SHP77 treated with DMSO at 0.1 percent for 48 hours (cell line): ENCODE results near the gene TAS2R8.
"Not testable (repeated sequence)": the region's sequence is repeated elsewhere in the genome, so short reads cannot be mapped to it uniquely, and the experiment has no call there.

Experiments
- DNase-seq: peaks from one replicate; lab custom pipeline; 2025; lab: John Stamatoyannopoulos, UW

TAS2R8 gene, protein sequence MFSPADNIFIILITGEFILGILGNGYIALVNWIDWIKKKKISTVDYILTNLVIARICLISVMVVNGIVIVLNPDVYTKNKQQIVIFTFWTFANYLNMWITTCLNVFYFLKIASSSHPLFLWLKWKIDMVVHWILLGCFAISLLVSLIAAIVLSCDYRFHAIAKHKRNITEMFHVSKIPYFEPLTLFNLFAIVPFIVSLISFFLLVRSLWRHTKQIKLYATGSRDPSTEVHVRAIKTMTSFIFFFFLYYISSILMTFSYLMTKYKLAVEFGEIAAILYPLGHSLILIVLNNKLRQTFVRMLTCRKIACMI

DNA sequence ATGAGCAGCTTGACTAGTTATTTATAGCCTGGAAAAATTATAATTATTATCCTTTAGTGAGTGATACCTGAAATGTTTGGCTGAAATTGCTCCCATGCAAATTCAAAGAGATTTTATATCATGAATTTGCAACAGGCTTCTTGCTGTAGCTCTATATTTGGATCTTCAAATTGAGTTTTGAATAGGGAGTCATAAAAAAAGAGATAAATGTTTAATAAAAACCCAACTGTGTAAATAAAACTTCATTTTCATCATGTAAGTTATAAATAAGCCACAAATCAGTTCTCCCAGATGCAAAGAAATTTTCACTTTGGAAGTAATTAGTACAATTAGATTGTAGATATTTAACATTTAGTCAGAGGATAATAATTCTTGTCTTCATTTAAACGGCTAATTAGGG, at the start of gene TAS2R8:
TSS of gene TAS2R8 (minus strand) at position 101 of the 400 bp plus-strand sequence. CDS start 306 bp downstream, outside the sequence.
- DNase-seq = no peak

- no peak for DNase-seq
Measured at GRCh38 chr12:10855807-10856206, 48.7 kb upstream of the TAS2R8 start.

GRCh38 chr12:10853776-10854175, 46.7 kb upstream of the TAS2R8 start:
- DNase-seq = no peak

- DNase-seq = no peak
Measured at GRCh38 chr12:10851243-10851858, 44.3 kb upstream of the TAS2R8 start.

DNA sequence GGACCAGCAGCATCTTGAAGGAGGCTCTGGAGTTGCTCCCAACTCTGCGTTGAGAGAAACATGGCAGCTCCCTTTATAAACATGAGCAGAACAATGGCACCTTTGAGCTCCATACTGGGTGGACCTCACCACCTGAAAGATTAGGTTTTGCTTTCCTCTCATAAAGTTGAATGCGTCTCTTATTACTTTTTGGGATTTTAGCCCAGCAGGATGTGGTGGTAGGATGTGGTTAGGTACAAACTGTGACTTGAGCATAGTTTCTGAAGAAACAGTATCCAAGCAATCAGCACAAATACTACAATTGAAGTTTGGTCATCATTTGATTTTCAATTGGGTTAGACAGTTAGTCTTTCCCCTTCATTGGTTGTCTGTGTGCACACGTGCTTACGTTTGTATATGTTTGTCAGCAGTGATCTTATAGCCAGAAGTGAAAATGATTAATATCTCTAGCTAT, 42.4 kb upstream of the TAS2R8 start, which contains the start of gene PRR4:
TSS of gene PRR4 (minus strand) at position 51 of the 454 bp plus-strand sequence. CDS start at position 13, 38 bp downstream.
- no peak for DNase-seq

GRCh38 chr12:10847744-10848143, 40.7 kb upstream of the TAS2R8 start:
- no peak for DNase-seq

- DNase-seq = no peak
Measured at GRCh38 chr12:10842862-10843261, 35.8 kb upstream of the TAS2R8 start.

DNA sequence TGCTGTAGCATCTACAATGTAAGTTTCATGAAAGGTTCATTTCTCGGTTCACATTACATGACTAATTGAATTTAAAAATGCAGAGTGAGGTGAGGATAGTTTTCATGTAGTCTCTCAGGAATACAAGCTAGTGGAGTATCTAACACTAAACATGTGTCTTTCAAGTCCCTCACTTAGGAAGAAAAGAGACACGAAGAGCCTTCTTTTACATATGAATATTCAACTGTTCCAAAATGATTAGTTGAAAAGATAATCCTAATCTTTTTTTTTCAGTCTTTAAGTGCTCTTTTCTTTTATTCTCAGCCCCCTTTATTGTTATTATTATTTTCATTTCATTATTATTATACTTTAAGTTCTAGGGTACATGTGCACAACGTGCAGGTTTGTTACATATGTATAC, 31.4 kb upstream of the TAS2R8 start:
- no peak for DNase-seq

- DNase-seq = no peak
Measured at GRCh38 chr12:10829994-10830393, 22.9 kb upstream of the TAS2R8 start.

DNA sequence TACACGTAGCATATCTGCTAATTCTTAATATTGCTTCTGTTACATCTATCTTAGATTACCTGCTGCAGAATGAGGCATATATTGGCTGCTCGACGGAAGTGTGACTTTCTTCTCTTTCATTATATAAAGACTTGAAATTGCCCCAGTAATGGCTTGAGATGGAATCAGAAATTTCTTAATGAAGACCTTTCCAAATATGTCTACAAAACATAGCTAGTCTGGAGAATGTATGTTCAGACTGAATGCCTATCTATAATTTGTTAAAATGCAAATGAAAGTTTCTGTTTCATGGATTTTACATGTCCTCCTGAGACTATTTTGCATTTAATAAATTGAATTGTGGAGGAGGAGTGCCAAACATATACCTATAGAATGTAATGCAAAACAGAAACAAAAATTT, 19.2 kb upstream of the TAS2R8 start, which contains the start of gene TAS2R10:
TSS of gene TAS2R10 (minus strand) at position 101 of the 400 bp plus-strand sequence. CDS start at position 12, 89 bp downstream.
- DNase-seq = no peak

DNA sequence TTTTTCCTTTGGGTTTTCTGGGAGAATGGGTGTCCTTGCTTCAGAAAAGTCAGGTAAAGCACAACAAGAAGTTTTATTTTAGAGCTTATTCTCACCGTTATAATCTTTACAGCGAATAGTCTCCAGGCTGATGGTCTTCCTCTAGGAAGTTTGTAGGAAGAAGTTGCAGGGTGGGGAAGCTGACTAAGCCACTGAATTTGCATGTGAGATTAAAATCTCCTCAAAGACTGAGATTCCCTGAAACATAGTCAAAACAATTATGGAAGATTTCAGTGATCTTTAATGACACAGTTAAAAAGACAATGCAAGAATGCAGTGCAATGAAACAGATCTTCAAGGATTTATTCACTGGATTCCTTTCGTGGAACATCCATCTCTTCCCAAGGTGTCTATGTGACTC, 17.9 kb upstream of the TAS2R8 start:
- no peak for DNase-seq

DNA sequence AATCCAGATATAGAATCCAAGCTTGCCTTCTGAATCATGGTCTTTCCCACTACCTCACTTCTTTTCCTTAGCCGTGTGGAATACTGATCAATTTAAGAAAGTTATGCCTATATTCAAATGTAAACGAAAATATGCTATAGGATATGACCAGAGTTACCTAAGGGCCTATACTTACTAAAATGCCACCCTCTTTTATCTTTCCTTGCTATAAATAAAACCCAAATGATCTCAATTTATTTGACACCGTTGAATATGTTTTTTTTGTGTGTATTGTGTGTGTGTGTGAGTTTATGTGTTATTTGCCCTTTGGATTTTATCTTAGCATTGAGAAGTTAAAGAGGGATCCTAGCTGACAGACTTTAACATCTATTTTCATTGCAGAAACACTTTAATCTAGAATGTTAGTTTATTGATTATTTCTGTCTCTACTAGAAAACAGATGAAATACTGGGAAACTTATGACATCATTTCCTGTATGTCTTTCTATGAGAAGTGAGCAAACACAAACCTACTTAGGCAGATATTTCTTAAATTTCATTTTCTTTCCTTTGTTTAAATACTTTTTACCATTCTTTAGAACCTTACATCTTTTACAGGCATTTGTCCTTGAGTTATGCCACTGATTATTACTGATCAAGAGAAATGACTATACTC, 4.9 kb upstream of the TAS2R8 start:
- DNase-seq = no peak

DNA sequence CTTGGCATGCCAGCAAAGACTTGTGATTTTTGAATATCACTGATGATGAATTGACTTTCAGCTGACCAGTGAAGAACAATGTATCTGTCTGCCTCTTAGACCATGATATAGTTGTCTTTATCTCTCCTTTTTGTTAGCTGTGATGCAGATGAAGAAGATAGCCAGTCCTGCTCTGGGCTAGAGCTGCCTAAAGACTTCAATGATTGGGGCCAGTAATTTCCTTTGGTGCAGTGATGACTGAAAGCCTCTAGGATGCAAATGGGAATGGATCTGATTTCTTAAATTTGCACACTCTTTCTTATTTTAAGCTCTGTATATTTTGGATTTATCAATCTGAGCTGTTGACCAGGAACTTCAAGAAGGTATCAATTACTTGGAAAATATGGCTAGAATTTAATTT, 3.0 kb upstream of the TAS2R8 start, which contains the start of gene TAS2R9:
TSS of gene TAS2R9 (minus strand) at position 101 of the 400 bp plus-strand sequence. CDS start at position 8, 93 bp downstream.
- no peak for DNase-seq

DNA sequence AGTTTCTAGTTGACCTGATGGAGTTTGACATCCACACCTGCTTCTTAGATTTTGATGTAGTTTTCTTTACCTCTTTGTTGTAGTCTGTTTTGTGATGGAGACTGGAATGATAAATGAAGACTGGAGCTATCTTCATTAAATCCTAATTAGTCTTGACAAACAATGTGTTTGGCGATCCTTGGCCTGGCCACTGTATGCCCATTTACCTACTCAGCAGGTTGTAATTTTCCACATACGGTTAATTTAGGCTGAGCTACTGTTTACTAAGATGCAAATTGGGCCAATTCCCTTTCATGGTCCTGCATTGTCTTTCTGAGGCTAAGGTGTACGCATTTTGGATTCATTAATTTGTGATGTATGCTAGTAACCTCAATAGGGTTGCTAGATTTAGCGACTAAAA, 4.5 kb downstream of the TAS2R8 start, which contains the start of gene TAS2R7:
TSS of gene TAS2R7 (minus strand) at position 41 of the 400 bp plus-strand sequence. CDS start 57 bp downstream, outside the sequence.
- no peak for DNase-seq

DNA sequence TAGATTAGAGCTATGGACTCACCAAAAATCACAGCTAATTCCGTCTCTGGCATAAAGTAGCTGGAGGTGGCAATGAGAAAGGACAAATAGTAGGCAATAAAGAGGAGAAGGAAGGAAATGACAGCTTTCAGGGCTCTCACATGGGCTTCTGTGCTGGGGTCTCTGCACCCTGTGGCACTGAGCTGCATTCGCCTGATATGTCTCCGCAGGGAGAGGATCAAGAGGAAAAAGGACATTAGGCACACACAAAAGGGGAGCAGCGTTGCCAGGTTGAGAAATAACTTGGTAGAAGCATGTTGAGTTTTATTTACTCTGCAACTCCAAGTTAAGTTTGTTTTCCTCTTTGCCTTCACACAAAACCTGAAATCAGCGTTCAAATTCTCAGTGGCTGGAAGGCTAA, 5.3 kb downstream of the TAS2R8 start:
- DNase-seq = no peak

GRCh38 chr12:10794222-10794621, 12.9 kb downstream of the TAS2R8 start:
- no peak for DNase-seq

DNA sequence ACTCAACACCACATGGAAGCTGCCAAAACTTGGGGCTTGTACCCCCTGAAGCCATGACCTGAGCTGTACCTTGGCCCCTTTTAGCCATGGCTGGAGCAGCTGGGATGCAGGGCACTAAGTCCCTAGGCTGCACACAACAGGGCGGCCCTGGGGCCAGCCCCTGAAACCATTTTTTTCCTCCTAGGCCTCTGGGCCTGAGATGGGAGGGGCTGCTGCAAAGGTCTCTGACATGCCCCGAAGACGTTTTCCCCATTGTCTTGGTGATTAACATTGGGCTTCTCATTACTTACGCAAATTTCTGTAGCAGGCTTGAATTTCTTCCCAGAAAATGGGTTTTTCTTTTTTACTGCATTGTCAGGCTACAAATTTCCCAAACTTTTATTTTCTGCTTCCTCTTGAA, 15.3 kb downstream of the TAS2R8 start:
- DNase-seq = not testable (repeated sequence)

GRCh38 chr12:10783252-10783651, 23.8 kb downstream of the TAS2R8 start:
- no peak for DNase-seq

DNA sequence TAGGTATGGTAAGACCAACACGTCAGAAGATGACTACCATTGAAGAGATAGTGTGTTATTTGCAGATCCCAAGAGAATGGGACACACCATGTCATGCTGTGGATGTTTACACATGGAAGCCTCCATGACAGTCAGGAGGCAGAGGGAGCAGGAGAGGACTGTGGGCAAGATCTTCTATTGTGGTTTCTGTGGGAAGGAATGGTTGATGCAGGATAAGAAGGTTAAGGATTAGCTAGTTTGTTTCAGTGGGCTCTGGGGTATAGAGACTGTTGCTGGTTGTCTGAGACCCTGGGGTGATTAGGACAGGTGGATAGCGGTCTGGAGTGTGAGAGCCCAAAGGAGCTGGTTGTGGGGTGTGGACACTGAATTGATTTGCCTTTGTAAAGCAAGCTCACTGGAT, 28.0 kb downstream of the TAS2R8 start:
- DNase-seq = no peak

GRCh38 chr12:10771132-10771733, 35.9 kb downstream of the TAS2R8 start:
- DNase-seq = no peak

GRCh38 chr12:10759657-10760056, 47.4 kb downstream of the TAS2R8 start:
- no peak for DNase-seq

DNA sequence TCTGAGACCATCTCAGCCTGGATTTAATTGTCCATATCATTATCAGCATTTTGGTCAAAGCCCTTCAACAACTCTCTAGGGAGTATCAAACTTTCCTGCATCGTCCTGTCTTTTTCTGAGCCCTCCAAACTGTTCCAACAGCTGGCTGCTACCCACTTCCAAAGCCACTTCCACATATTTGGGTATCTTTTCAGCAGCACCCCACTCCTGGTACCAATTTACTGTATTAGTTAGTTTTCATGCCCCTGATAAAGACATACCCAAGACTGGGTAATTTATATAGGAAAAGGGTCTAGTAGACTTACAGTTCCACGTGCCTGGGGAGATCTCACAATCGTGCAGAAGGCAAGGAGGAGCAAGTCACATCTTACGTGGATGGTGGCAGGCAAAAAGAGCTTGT, 50.9 kb downstream of the TAS2R8 start:
- DNase-seq = no peak
